HL-60 (cell line): Measurements from ENCODE around the gene MTCL1.

Experiments used
- DNase-seq, 2 experiments: peaks; one replicate each; pipeline ENCODE4 v3.0.0-alpha.2; 2010 to 2020; ENCODE audit warnings: low read depth in 1 of 2, low spot score in 1 of 2
- H3K27ac ChIP-seq: fragments of 250-450 bp; sonication (Bioruptor Pico); replicated peaks from 2 replicates; pipeline ENCODE4 v1.5.1; 2020; ENCODE audit warnings: mild to moderate bottlenecking, moderate library complexity
- H3K27me3 ChIP-seq: fragments of 250-450 bp; sonication (Bioruptor Pico); 2 replicates; pipeline ENCODE4 v1.5.1; 2021; ENCODE audit warnings: mild to moderate bottlenecking, moderate library complexity; ENCODE audit not compliant: insufficient read depth, poor library complexity, severe bottlenecking
- H3K4me3 ChIP-seq: replicated peaks from 2 replicates; pipeline ENCODE4 v1.5.1; 2011; ENCODE audit warnings: mild to moderate bottlenecking, control low read depth, low read length; ENCODE audit not compliant: insufficient read depth
- CTCF ChIP-seq: IDR thresholded peaks from one replicate; pipeline ENCODE4 v1.5.1; 2011; ENCODE audit warnings: low read length, control low read depth, inconsistent platforms; ENCODE audit not compliant: insufficient read depth
- GABPA ChIP-seq: IDR thresholded peaks from 2 replicates; pipeline ENCODE4 v1.6.1; 2012; ENCODE audit warnings: low read depth
- POLR2AphosphoS5 ChIP-seq: IDR thresholded peaks from 2 replicates; pipeline ENCODE4 v1.6.1; 2012; ENCODE audit warnings: low read depth
- SPI1 ChIP-seq: IDR thresholded peaks from 2 replicates; pipeline ENCODE4 v1.6.1; 2012; ENCODE audit warnings: low read depth, mild to moderate bottlenecking, borderline replicate concordance
- TF ChIP-seq, protein P1 (sequence below): IDR thresholded peaks from 2 replicates; pipeline ENCODE4 v1.6.1; 2012; ENCODE audit warnings: low read depth; ENCODE audit not compliant: insufficient replicate concordance

The MTCL1 gene

DNA sequence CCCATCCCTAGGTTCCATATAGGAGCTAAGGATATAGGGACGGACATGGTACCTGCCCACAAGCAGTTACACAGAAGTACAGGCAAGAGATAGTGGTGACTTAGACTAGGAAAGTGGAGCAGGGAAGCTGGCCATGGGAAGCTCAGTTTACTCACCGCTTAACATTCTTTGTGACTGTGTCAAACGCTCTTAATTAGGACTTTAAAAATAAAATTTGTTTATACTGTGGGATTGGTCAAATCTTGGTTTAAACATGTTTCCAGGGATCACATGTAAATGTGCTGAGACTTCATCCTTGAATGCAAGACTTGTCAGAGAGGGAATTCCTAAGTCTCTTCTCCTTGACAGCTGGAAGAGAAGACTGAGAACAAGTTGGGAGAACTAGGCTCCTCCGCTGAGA lies 107.3 kb downstream of the MTCL1 start:
- DNase-seq: no peak
- Histone ChIP-seq H3K4me3 (no peak overlapping the region), H3K27me3 (peaks cover 16% of the 10 kb centered on the region), H3K27ac (no peak overlapping the region)
- TF ChIP-seq CTCF (no peak), SPI1 (no peak), POLR2AphosphoS5 (no peak)
- TF ChIP-seq, protein P1, sequence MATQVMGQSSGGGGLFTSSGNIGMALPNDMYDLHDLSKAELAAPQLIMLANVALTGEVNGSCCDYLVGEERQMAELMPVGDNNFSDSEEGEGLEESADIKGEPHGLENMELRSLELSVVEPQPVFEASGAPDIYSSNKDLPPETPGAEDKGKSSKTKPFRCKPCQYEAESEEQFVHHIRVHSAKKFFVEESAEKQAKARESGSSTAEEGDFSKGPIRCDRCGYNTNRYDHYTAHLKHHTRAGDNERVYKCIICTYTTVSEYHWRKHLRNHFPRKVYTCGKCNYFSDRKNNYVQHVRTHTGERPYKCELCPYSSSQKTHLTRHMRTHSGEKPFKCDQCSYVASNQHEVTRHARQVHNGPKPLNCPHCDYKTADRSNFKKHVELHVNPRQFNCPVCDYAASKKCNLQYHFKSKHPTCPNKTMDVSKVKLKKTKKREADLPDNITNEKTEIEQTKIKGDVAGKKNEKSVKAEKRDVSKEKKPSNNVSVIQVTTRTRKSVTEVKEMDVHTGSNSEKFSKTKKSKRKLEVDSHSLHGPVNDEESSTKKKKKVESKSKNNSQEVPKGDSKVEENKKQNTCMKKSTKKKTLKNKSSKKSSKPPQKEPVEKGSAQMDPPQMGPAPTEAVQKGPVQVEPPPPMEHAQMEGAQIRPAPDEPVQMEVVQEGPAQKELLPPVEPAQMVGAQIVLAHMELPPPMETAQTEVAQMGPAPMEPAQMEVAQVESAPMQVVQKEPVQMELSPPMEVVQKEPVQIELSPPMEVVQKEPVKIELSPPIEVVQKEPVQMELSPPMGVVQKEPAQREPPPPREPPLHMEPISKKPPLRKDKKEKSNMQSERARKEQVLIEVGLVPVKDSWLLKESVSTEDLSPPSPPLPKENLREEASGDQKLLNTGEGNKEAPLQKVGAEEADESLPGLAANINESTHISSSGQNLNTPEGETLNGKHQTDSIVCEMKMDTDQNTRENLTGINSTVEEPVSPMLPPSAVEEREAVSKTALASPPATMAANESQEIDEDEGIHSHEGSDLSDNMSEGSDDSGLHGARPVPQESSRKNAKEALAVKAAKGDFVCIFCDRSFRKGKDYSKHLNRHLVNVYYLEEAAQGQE: no peak

DNA sequence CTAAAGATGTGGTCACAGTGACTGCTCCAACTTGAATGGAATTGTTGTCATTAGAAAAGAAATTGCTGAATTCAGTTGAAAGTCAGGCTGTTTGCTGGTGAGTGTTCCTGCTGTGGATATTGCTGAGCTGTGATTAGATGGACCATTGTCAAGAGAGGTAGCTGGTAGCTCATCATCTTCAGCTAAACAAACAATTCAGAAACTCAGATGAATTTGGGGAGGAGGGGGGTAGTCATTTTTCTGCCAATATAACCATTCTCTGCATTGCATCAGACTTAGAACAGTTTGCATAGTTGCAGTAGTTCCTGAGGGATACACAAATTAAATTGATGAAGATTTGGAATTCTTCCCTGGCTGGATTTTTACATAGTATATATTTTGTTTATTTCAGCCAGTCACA lies 108.3 kb downstream of the MTCL1 start:
- no peak overlapping the region for H3K4me3 ChIP-seq
- TF ChIP-seq SPI1 (no peak), GABPA (no peak), CTCF (no peak), POLR2AphosphoS5 (no peak)
- TF ChIP-seq, protein P1: no peak
- no peak for DNase-seq
- no peak overlapping the region for H3K27ac ChIP-seq
- H3K27me3 ChIP-seq: peaks cover 14% of the 10 kb centered on the region

- Histone ChIP-seq H3K4me3 (no peak overlapping the region), H3K27me3 (peaks cover 14% of the 10 kb centered on the region), H3K27ac (no peak overlapping the region)
- TF ChIP-seq GABPA: no peak
- no peak for TF ChIP-seq CTCF
- TF ChIP-seq, protein P1: no peak
- no peak for DNase-seq
These were observed 108.8 kb downstream of the MTCL1 start for GRCh38 chr18:8814206-8814605.
